Activated T-cell treated with anti-CD3 and anti-CD28 coated beads for 4 hours (primary cell): ENCODE measurements around the gene FHL3.
"Not testable (repeated sequence)": the region's sequence is repeated elsewhere in the genome, so short reads cannot be mapped to it uniquely, and the experiment has no call there.

ENCODE experiments used
- DNase-seq: peaks from one replicate; pipeline ENCODE4 v3.0.0-alpha.2; 2020

The FHL3 gene

DNA sequence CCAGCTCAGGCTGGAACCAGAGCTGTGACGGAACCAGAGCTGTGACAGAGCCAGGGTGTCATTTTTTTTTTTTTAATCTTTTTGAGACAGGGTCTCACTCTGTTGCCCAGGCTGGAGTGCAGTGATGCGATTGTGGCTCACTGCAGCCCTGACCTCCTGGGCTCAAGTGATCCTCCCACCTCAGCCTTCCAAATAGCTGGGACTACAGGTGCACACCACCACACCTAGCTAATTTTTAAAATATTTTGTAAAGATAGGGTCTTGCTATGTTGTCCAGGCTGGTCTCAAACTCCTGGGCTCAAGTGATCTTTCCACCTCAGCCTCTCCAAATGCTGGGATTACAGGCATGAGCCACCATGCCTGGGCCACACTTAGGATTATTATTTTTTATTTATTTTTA is 27.7 kb upstream of the FHL3 start:
- DNase-seq, result not testable (repeated sequence)

GRCh38 chr1:38031513-38031866 is 26.2 kb upstream of the FHL3 start:
- DNase-seq, result no peak

- no peak for DNase-seq
These were observed 25.5 kb upstream of the FHL3 start for GRCh38 chr1:38030596-38031512.

DNA sequence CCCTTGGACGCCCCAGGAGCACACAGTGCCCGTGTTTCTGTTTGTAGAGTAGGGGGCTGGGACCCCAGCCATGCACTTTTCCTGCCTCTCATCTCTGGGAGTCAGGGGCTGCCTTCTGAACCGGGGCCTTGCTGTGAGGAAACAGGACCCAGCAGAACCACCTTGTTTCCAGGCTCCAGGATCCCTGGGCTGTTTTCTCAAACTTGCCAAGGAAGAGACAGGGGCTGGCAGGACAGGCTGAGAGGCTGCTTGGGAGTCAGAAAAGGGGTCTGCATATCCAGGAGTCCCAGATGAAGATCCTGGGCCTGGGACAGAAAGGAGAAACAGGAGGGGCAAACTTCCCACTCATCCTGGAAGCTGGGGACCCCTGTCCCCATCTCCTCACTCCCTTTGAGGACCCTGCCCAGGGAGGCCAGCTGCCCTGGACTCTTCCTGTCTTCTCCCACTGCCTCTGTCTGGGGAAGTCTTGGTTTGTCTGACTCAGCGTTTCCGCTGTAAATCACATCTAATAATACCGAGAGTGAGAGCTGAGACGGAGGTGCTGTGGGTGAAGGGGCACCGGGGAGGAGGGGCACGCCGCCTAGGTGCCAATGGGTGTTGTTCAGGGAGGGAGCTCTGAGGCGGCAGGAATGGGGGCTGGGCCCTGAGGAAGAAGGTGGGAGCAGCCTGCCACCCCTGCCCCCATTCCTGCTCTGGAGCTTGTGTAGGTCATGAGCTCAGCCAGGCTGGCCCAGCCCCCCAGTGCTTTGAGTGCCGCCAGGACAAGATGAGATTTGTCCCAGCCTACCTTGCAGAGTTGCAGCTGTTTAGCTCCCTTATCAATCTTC is 24.6 kb upstream of the FHL3 start:
- DNase-seq, result peak; percentile 48

GRCh38 chr1:38029081-38029681 is 23.9 kb upstream of the FHL3 start:
- DNase-seq, result no peak

DNA sequence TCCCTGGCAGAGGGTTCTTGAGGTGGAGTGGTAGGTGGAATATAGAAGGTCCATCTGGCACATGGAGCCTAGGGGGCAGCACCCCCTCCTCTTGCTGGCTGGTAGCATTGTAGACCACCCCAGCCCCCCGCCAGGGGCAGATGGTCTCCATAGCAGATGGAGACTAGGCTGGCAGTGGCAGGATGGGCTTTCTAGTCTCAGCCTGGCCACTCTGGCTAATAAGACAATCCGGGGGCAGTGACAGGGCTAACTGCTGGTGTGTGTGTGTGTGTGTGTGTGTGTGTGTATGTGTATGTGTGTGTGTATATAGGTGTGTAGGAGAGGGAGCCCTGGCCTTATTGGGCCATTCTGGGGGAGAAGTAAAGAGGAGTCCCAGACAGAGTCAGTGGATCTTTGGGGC is 23.4 kb upstream of the FHL3 start:
- no peak for DNase-seq

DNA sequence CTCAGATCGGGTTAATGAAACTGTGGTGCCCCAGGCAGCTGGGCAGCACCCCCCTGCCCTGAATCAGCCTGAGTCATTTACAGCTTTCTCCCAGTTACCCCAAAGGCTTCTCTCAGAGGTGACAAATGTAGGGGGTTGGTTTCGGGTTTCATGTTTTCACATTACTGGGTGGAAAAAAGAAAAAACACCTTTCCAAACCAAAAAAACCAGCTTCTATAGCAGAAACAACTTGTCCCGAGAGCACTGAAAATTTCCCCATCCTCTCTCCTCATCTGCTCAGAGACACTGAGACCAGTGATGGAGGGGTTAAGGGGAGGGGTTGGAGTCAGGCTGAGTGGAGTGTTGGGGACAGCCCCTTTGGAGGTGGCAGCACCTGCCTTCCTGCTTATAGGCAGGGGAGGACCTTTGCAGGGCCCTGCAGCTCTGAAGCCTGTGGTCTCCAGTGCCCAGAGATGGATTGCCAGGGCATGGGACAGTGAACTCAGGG is 22.8 kb upstream of the FHL3 start:
- DNase-seq, result no peak

GRCh38 chr1:38027201-38028104 is 22.1 kb upstream of the FHL3 start:
- DNase-seq, result no peak

DNA sequence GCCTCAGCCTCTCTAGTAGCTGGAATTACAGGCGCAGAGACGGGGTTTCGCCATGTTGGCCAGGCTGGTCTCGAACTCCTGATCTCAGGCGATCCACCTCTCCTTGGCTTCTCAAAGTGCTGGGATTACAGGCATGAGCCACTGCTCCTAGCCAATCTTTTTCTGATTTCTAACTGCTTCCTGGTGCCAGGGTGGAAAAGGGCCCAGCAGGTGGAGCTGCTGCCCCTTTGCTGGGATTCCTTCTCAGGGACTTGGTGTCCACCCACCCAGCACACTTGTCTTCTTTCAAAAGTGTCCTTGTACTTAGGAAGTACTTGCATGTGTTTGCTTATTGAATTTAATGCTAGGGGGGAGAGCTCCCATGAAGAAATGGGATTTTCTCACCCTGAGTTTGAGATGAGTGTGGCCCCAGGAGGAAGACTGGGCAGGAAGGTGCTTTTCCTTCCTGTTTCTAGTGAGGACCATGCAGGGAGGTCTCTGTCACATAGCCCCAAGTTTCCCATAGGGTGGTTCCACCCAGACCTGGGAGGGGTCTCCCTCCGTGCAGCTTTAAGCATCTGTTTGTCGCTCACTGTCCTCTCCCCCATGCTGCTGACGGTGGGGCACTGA is 21.4 kb upstream of the FHL3 start:
- no peak for DNase-seq

GRCh38 chr1:38025664-38026063 is 20.4 kb upstream of the FHL3 start:
- DNase-seq, result no peak

- DNase-seq, result no peak
These were observed 19.9 kb upstream of the FHL3 start for GRCh38 chr1:38025233-38025632.

DNA sequence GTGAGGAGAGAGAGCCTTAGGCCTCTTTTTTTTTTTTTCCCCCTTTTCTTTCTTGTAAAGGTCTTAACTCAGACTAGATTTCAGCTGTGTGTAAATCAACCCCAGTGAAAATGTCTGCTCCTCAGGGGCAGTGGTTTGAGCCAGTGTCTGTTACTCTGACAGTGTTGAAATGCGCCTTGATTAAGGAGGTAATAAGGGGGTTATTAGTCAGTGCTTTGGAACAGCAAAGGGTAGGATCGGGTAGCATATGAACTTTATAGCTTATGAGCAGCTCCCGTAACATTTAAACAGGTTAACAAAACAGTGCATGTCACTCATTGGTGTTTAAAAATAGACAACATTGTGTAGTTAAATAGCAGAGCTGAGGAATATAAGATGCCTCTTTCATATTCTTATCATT is 17.5 kb upstream of the FHL3 start:
- DNase-seq, result no peak

DNA sequence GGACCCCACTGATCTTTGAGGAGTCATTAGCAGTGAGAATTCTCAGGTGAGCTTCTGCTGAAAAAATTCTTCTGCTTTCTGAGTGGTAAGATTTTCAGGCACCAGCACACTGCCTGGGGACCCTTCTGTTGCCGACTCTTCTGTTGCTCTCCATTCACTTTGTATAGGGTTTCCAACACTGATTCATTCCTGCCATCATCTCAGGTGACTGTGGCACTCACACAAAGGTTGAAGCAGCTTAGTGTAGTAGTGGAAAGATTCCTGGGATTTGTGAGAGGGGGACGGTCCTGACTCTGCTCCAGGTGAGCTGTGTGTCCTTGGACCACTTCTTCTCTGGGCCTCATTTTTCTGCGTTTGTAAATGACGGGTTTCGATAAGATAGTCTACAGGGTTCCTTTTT is 16.7 kb upstream of the FHL3 start:
- DNase-seq, result no peak

- DNase-seq, result no peak
These were observed 15.1 kb upstream of the FHL3 start for GRCh38 chr1:38020396-38020795.

- no peak for DNase-seq
These were observed 13.6 kb upstream of the FHL3 start for GRCh38 chr1:38018864-38019343.

DNA sequence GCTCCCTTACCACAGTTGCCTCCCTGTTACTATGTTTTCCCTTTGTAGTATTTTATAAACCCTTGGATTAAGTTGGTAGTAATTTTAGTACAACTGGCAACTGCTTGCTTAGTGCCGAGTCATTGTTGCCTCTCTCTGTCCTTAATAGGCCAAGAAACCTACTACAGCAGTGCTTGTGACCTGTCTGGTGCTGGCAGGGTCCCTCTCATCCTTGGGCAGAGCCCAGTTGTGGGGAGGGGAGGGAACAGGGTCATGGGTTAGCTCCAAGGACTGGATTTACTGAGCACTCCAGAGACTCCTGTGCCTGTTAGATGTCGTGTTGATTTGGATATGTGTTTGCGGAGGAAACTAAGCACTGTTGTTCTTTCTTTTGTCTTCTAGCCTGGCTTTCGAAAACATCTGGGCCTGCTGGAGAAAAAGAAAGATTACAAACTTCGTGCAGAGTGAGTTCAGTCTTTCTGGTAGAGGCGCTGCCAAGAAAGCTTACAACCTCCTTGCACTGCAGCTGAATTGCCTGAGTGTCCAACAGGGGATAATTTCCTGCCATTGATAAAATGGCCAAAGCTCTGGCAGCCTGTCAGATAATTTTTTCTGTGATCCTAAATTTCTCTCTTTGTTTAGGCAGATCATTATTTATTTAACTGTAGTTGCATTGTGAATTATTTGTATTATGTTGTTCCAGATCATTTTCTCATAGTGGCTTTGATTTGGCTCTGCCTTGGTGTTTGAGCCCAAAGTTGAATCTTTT is 10.8 kb upstream of the FHL3 start:
- no peak for DNase-seq

- no peak for DNase-seq
These were observed 9.6 kb upstream of the FHL3 start for GRCh38 chr1:38014724-38015424.

GRCh38 chr1:38014171-38014570 is 8.9 kb upstream of the FHL3 start:
- no peak for DNase-seq

GRCh38 chr1:38013227-38013622 is 7.9 kb upstream of the FHL3 start:
- DNase-seq, result no peak
